D341Med (cell line): Measurements from ENCODE around the gene SZT2.

Experiments
- DNase-seq: peaks from one replicate; pipeline ENCODE4 v3.0.0; 2012; ENCODE audit warnings: low spot score

SZT2 gene

DNA sequence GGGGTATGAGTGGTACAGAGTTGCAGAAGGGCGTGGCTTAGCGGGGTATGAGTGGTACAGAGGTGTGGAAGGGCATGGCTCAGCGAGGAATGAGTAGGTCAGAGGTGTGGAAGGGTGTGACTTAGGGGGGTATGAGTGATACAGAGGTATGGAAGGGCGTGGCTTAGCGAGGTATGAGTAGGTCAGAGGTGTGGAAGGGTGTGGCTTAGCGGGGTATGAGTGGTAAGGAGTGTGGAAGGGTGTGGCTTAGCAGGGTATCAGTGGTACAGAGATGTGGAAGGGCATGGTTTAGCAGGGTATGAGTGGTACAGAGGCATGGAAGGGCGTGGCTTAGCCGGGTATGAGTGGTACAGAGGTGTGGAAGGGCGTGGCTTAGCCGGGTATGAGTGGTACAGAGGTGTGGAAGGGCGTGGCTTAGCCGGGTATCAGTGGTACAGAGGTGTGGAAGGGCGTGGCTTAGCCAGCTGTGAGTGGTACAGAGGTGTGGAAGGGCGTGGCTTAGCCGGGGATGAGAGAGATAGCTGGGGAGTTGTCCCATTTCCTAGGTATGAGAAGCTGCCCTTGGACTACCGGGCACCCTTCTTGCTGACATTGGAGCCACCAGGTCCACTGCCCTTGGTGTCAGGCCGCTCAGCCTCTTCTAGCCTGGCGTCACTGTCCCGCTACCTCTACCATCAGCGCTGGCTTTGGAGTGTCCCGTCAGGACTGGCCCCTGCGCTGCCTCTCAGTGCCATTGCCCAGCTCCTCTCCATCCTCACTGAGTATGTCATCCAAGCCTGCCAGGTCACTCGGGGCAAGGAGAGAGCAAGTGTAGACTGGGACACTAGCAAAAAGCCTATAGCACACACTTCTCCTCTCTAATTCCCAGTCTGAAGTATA lies 34.2 kb downstream of the SZT2 start:
- DNase-seq, result no peak

DNA sequence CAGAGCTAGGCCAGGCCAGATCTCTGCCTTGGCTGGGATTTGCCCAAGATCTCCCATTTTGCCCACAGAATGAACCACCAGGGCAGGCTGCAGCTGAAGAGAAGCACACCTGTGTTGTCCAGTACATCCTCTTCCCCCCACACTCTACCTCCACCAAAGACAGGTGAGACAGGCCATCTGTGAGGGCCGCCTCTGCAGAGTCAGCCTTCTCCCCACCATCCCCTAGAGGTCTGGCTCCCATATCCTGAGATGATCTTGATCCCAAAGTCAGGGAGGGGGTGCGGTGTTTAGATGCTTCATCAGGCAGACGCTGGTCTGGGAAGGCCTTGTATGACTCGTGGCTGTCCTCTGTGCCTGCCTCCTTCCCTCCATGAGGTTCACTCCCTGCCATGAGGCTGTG lies 35.3 kb downstream of the SZT2 start:
- no peak for DNase-seq

DNA sequence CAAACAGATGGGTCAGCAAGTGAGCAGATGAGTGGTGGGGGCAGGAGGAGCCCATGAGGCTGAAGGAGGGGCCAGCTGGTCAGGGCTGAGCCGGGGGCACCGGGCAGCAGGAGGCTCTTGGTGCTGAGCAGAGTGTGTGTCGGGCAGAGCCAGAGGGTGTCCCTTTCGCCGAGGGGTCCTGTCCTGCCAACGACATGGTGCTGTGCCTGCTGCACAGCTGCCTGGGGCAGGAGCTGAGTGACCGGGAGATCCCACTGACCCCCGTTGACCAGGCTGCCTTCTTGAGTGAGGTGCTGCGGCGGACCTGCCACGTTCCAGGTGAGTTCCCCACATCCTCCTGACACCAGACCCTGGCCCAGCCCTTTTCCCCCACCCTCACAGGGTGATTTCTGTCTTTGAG lies 36.5 kb downstream of the SZT2 start:
- no peak for DNase-seq

DNA sequence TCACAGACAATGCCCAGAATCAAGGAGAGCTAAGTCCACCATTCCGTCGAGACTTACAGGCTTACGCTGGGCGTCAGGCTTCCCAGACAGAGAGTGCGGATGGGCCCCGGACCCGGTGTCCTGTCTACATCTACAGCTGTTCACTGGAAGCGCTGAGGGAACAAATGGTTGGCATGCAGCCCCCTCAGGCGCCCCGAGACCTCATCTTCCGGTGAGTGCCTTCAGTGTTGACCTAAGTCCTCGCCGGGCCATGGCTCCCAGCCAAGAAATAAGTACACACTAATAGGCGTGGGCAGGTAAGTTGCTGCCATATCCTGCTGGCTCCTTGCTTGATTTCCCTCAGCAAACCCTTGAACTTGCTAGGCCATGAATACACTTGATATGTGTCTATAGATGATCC lies 37.8 kb downstream of the SZT2 start:
- DNase-seq, result no peak

DNA sequence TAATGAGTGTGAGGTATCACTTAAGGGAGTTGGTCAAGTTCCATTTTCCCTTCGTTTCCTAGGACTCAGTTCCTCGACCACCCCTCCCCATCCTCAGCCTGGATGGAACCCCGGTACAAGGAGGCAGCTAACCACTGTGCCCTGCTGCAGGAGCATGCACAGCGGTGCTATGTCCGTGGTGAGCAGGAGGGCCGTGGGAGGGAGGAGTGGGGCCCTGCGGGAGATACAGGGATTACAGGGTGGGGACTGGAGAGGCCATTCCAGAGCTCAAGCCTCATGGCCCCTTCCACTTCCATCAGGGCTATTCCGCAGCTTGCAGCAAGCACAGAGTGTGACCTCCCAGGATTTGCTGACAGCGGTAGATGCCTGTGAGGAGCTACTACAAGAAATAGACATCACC lies 38.2 kb downstream of the SZT2 start:
- no peak for DNase-seq

DNA sequence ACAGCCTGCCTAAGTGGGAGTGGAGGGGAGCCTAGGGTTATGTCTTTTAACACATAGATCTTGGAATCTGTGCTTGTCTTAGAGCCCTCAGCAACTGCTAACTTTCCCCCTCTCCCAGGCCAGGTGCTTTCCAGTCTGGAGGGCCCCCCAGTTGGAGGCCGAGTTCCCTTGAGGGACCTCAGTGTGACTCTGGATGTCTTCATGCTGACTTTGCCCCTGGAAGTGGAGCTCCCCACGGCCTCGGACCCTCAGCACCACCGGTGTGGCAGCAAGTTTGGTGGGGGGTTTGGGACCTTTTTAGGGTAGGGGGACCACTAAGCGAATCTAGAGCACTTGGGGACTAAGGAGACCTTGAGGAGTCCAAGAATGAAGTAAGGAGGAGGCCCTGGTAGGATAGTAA lies 41.1 kb downstream of the SZT2 start:
- no peak for DNase-seq

DNA sequence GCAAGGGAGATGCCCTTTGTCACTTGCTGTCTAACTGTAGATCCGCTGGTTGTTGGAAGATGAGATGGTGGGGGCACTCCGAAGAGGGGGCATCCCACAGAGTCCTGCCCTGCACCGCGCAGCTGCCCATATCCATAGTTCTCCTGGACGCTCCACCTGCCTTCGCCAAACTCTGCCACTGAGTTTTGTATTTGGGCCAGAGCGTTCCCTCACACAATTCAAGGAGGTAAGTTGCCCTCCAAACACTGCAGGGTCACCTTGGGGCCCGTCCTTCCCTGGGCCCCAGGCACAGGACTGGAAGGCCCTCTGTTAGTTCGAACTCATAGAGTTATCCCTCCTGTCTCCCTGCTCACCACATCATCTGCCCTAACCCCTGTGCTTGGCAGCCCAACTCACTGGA lies 42.0 kb downstream of the SZT2 start:
- DNase-seq, result no peak

DNA sequence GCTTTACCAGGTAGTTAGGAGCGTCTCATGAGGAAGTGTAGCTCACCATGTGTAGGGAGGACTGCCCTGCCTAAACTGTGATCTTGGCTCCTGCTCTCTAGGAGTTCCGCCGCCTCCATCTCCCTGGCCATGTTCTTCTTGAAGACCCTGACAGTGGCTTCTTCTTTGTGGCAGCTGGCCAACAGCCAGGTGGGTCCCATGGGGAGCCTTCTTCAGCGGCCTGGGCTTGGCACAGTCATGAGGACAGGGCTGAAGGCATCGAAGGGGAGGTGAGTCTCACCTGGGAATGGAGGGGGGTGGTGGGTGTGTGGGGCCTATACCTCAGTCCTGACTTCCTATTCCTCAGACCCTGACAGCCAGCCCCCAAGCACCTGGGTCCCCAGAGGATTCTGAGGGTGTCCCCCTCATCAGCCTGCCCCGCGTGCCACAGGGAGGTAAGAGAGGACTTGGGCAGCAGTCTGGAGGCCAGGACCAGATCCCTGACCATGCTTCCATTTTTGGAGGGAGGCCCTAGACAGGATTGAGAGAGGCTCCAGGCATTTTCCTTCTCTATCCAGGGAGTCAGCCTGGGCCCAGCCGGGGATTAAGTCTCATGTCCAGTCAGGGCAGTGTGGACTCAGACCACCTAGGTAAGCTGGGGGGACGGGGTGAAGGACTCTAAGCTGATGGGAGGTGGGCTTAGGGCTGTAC lies 42.6 kb downstream of the SZT2 start:
- DNase-seq, result no peak

DNA sequence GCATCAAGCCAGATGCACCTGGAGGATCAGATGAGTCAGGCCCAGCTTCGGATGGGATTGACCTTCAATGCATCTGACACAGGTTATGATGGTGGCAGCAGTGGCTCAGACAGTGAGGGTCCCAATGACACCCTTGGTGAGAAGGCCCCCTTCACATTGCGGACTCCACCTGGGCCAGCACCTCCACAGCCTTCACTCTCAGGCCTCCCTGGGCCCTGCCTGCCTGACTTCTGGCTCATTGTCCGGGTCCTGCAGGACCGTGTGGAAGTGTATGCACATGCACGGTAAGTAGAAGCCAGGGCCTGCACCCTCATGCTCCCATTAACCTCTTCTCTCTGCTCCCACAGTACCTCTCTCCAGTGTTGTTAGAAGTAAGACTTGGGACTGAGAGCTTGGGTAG lies 43.2 kb downstream of the SZT2 start:
- no peak for DNase-seq

DNA sequence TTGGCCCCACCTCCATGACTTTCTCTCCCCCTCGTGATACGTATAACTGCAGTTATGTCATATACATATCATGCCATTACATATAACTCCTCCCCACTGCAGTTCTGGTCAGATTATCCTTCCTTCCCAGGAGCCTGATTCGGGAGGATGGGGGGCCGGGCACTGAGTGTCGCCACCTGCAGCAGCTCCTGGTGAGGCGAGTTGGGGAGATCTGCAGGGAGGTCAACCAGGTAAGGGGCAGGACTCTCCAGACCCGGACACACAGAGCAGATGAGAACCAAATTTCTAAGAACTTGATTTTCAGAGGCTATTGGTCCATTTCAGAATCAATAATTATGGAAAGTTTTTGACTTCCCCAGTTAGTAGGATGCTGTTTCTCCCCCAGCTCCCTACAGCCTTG lies 44.6 kb downstream of the SZT2 start:
- DNase-seq, result no peak

DNA sequence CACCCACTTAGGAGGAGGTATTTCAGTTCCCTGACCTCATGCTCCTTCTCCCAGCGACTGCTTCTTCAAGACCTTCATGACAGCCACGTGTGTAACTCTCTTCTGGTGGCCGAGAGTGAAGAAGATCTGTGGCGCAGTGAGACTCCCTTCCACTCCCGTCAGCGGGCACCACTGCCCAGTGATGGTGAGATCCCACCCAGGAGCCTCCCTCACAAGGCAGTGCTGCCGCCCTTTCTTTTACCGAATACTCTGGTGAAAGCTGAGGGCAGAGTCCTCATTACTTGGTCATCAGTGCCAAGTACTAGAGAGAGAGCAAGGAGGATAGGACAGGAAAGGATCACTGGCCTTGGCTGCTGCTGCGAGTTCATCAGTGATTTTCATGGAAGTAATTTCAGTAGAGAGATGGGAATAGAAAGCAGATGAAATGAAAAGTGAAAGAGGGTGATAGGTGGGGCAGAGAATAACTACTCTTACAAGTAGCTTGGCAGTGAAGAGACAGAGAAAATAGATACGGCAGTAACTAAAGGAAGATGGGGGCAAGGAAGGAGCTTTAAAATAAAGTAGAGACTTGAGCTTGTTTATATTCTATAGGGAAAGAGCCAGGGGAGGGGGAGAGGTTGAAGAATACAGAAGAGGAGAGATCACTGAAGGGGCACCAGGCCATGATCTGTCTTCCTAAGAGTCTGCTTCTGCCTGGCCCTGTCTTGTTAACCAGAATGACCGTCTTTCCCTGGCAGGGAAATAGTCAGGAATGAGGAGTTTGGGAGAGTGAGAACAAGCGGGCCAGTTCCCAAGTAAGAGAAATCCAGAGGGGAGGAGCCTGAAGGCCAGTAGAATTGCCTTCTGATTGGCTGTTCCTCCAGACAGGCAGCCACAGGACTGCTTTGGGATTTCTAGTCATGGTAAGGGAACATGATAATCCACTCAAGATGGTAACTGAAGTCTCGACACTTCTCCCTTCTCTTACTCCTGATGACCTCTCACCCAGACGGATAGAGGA lies 45.7 kb downstream of the SZT2 start:
- no peak for DNase-seq

DNA sequence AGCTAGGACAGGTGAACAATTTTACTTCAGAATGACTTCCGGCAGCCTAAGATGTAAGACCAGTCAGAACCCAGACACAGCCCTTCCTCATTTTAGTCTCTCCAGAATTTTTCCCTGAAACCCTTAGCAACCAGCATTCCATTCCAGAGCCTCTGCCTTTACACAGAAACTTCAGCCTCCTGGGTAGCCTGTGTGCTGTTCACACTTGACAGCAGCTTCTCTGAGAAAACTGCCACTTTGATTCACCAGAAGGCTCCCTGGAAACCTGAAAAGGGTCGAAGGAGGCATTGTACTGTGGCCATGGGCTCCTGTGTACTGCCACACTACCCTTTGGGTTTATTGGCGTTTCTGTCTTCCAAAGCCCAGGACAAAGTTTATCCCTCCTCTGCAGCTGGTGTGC lies 46.7 kb downstream of the SZT2 start:
- no peak for DNase-seq

DNA sequence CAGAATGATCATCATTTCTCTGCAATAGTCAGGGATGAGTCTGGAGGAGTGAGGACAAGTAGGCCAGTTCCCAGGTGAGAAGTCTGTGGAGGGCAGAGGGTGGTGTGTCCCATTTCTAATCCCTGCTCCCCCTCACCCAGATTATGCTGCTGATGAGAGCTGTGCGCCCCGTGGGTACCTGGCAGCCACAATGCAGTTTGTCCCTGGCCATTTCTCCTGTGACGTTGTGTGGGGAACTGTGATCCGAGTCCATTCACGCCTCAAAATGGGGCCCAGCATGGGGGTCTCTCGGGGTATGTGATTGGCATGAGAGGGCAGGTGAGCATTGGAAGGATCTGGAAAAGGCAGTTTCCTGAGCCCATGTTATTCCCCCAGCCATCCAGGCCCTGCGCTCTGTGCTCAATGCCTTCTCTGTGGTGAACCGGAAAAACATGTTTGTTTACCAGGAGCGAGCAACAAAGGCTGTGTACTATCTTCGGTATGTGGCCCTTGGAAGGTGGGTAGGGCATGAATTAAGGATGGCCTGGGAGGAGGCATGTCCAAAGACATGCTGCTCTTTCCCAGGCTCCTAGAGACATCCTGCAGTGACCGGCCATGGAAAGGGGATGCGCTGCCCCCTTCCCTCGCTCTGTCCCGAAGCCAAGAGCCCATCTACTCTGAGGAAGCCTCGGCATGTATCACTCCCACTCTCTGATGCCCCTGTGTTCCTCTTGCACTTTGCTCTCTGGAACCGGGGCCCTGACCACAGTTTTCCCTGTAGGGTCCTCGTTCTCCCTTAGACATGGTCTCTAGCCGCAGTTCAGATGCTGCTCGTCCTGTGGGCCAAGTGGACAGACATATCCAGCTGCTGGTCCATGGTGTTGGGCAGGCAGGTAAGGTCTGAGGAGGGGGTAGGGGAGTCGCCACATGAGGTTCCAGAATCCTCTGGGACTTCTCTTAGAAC lies 47.6 kb downstream of the SZT2 start:
- DNase-seq, result no peak

DNA sequence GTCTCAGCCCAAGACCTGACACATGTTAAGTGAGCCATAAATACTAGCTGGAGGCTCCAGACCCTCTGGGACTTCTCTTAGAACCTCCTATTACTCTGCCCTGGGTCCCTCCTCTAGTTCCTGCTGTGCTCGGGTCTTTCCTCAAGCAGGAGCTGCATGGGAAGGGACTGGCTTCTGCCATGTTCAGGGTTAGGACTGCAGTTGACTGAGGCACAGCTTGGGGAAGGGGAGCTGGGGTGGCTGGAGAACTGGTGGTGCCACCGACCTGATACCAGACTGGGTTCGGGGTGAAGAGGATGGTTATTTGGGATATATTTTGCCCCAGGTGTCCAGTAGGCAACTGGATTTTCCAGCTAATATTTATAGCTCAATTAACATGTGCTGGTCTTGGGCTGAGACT lies 48.3 kb downstream of the SZT2 start:
- no peak for DNase-seq

DNA sequence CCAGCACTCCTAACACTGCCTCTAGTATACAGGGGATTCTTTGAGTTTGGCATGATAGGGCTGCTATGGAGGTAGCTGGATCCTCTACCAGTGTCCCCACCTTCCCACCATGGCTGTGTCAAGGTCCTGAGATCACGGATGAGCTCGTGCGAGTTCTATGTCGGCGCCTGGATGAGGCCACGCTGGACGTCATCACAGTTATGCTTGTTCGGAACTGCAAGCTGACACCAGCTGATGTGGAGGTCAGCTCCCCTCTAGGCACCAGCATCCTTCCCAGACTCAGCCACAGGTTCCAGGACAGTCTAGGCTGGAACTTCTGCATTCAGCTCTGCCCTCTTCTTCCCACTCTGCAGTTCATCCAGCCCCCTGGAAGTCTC lies 48.9 kb downstream of the SZT2 start:
- no peak for DNase-seq

DNA sequence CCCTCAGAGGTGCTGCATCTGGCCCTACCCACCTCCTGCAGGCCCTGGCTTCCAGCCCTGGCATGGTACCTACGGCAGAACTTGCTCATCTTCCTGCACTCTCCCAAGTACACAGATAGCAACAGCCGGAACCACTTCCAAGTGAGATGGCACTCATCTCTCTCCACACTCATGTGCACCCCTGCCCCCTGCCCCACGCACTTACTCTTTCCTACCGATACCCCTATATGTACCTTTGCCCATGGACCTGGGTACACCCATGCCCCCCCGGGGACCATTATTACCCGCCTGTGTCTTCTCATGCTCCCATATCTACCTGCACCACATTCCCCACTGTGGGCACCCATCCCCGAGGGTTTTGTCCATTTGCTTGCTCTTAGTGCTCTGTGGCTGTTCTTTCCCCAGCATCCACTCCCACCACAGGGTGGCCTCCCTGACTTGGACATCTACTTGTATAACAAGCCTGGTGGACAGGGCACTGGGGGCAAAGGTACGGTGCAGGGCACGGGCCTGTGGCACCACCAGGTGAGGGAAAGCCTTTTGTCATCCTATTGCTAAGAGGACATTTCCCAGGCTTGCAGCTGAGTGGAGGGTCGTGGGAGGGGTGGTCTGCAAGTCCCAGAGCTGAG lies 49.4 kb downstream of the SZT2 start:
- DNase-seq, result no peak

DNA sequence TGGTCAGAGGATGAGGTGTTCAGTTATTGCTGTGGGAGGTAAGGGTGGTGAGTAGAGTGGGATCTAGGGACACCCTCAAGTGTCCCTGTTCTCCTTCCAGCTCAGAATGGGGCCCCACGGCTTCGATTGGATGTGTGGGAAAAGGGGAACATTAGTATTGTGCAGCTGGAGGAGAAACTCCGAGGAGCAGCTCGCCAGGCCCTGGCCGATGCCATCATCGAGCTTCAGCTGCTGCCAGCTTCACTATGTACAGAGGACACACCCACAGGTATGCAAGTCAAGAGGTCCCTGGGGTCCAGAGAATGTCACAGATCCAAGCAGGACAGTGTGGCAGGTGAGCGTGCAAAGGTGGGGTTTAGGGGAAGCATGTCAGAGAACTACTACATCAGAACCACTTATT lies 50.1 kb downstream of the SZT2 start:
- no peak for DNase-seq

DNA sequence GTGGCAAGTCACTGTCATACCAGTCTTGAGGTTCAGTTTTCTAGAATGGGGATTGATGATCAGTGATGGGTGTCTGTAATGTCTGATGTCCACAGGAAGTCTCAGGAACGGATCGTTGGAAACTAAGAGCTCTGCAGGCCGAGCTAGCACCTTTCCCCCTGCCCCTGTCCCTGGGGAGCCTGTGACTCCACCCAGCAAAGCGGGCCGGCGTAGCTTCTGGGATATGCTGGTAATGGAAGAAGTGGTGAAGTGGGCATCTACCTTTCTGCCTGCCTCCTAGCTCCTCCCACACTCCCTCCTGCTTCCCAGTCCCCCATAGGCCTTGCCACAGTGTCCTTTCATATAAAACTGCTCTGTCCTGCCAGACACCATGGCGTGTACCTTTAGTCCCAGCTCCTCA lies 50.7 kb downstream of the SZT2 start:
- no peak for DNase-seq

DNA sequence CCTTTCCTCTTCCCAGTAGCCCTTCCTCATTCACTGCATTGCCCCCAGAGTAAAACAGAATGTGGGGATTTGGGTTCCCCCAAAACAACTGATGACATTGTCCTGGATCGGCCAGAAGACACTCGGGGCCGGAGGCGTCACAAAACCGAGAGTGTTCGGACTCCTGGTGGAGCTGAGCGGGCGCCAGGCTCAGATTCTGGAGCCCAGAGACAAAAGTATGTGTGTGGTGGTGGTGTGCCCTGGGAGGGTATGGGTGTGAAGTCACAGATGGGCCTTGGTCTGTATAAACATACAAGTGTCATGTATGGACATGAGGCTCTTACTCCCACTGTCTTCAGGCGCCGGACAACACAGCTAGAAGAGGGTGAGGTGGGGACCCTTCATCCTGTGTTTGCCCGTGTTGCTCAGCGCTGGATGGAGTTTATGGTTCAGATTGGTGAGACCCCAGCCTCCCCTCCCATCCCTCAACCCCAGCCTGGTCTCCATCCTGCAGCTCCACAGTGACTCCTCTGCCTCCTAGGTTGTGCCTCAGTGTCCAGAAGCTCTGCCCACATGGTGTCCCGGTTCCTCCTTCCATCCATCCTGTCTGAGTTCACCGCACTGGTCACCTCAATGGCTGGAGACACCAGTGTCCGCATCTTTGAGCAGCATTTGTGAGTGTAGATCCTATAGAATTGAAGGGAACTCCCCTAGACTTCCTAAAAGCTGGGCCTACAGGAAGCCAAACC lies 51.6 kb downstream of the SZT2 start:
- DNase-seq, result no peak
